IMR-90 (cell line): ENCODE results near the gene FIS1. TPM values are rescaled to one million over a fixed set of nuclear protein-coding genes. Genes with fewer than 3 reads are reported as not detected.

Source experiments
- ATAC-seq: fragments of 200-7000 bp; cut with Tn5 transposase; 2 replicates; pipeline ENCODE4 v1.9.1; 2020; ENCODE audit warnings: low read depth, mild to moderate bottlenecking, moderate library complexity
- BruUV-seq: library from RNA; stranded (reverse); fragments of 400-500 nt; replicated peaks from 2 replicates; lab custom pipeline; 2021; lab: Mats Ljungman, UMichigan
- CTCF ChIA-PET: fragments of 300-600 bp; formaldehyde crosslinking; extraction: SDS; loops from one replicate; lab custom pipeline; 2021; ENCODE audit warnings: antibody characterized with exemption; lab: Yijun Ruan, JAX
- POLR2A ChIA-PET: fragments of 300-600 bp; sonication (Branson Sonifier 250); formaldehyde crosslinking; loops from one replicate; lab custom pipeline; 2022; ENCODE audit warnings: antibody characterized with exemption; ENCODE audit not compliant: unreplicated experiment; lab: Charles Lee
- DNase-seq: peaks from one replicate; pipeline ENCODE4 v3.0.0; 2013
- H2AFZ ChIP-seq: replicated peaks from 2 replicates; pipeline ENCODE3; 2013; ENCODE audit warnings: low read length, mild to moderate bottlenecking; ENCODE audit not compliant: poor library complexity
- H2AK5ac ChIP-seq: 2 replicates; pipeline ENCODE4 v1.6.1; 2013; ENCODE audit warnings: low read depth, low read length, inconsistent platforms
- H2AK9ac ChIP-seq: replicated peaks from 2 replicates; pipeline ENCODE3; 2013; ENCODE audit warnings: mild to moderate bottlenecking, low read depth, low read length, moderate library complexity; ENCODE audit not compliant: poor library complexity
- H2BK120ac ChIP-seq: 2 replicates; pipeline ENCODE4 v1.6.1; 2013; ENCODE audit warnings: low read depth, low read length, inconsistent platforms
- H2BK15ac ChIP-seq: 3 replicates; pipeline ENCODE4 v1.6.1; 2013; ENCODE audit warnings: low read depth, low read length, inconsistent platforms
- H2BK20ac ChIP-seq: 2 replicates; pipeline ENCODE4 v1.6.1; 2013; ENCODE audit warnings: low read depth, mild to moderate bottlenecking, inconsistent platforms, low read length, moderate library complexity
- H2BK5ac ChIP-seq: 2 replicates; pipeline ENCODE4 v1.6.1; 2013; ENCODE audit warnings: mild to moderate bottlenecking, low read depth, low read length, inconsistent platforms; ENCODE audit not compliant: poor library complexity, severe bottlenecking
- H3K14ac ChIP-seq: replicated peaks from 2 replicates; pipeline ENCODE4 v1.6.1; 2013; ENCODE audit warnings: low read depth, low read length, inconsistent platforms
- H3K18ac ChIP-seq: 2 replicates; pipeline ENCODE4 v1.6.1; 2013; ENCODE audit warnings: low read depth, low read length, control low read depth
- H3K23ac ChIP-seq: 2 replicates; pipeline ENCODE4 v1.6.1; 2013; ENCODE audit warnings: low read depth, low read length, inconsistent platforms
- H3K27ac ChIP-seq: 2 replicates; pipeline ENCODE4 v1.5.1; 2013; ENCODE audit warnings: mild to moderate bottlenecking, control low read depth, low read length; ENCODE audit not compliant: insufficient read depth
- H3K27me3 ChIP-seq: 2 replicates; pipeline ENCODE4 v1.6.1; 2013; ENCODE audit warnings: low read length; ENCODE audit not compliant: control insufficient read depth, insufficient read depth
- H3K36me3 ChIP-seq: 2 replicates; pipeline ENCODE4 v1.6.1; 2013; ENCODE audit warnings: low read length, mixed read lengths; ENCODE audit not compliant: control insufficient read depth, insufficient read depth
- H3K4ac ChIP-seq: 2 replicates; pipeline ENCODE4 v1.6.1; 2013; ENCODE audit warnings: low read depth, low read length, inconsistent platforms
- H3K4me1 ChIP-seq: 2 replicates; pipeline ENCODE4 v1.6.1; 2013; ENCODE audit warnings: low read length, mixed read lengths; ENCODE audit not compliant: control insufficient read depth, insufficient read depth
- H3K4me2 ChIP-seq: 2 replicates; pipeline ENCODE4 v1.6.1; 2013; ENCODE audit warnings: low read depth, mild to moderate bottlenecking, control low read depth, low read length, moderate library complexity
- H3K4me3 ChIP-seq: 2 replicates; pipeline ENCODE4 v1.5.1; 2013; ENCODE audit warnings: low read depth, mild to moderate bottlenecking, control low read depth, low read length, moderate library complexity; ENCODE audit not compliant: insufficient read depth
- H3K56ac ChIP-seq: 2 replicates; pipeline ENCODE4 v1.6.1; 2013; ENCODE audit warnings: low read length, inconsistent platforms; ENCODE audit not compliant: insufficient read depth; ENCODE audit errors: extremely low read depth
- H3K79me1 ChIP-seq, 2 experiments: 2 replicates each; pipeline ENCODE4 v1.6.1; 2013; ENCODE audit warnings: low read length in 2 of 2, inconsistent platforms in 1 of 2, low read depth in 1 of 2
- H3K9ac ChIP-seq: 2 replicates; pipeline ENCODE4 v1.6.1; 2013; ENCODE audit warnings: low read depth, low read length, control low read depth
- H3K9me1 ChIP-seq: 2 replicates; pipeline ENCODE4 v1.6.1; 2013; ENCODE audit warnings: low read length, inconsistent platforms; ENCODE audit not compliant: insufficient read depth
- H3K9me3 ChIP-seq: 2 replicates; pipeline ENCODE4 v1.6.1; 2013; ENCODE audit warnings: low read length; ENCODE audit not compliant: control insufficient read depth, insufficient read depth
- H4K20me1 ChIP-seq: 2 replicates; pipeline ENCODE4 v1.6.1; 2013; ENCODE audit warnings: low read length, inconsistent platforms; ENCODE audit not compliant: insufficient read depth
- H4K5ac ChIP-seq: 2 replicates; pipeline ENCODE4 v1.6.1; 2013; ENCODE audit warnings: mild to moderate bottlenecking, low read depth, low read length, control low read depth
- H4K8ac ChIP-seq, 2 experiments: 2 replicates each; pipeline ENCODE4 v1.6.1; 2013; ENCODE audit warnings: low read depth in 2 of 2, low read length in 2 of 2, control low read depth in 1 of 2, inconsistent platforms in 1 of 2
- H4K91ac ChIP-seq: 2 replicates; pipeline ENCODE4 v1.6.1; 2013; ENCODE audit warnings: low read depth, low read length, inconsistent platforms; ENCODE audit not compliant: insufficient read depth
- CTCF ChIP-seq: conservative IDR thresholded peaks from 2 replicates; pipeline ENCODE4 v1.5.1; 2012; ENCODE audit warnings: mild to moderate bottlenecking, low read depth, low read length, improper control_type of control experiment
- MAFK ChIP-seq: IDR thresholded peaks from 2 replicates; pipeline ENCODE4 v1.6.1; 2012; ENCODE audit warnings: low read depth, low read length, improper control_type of control experiment
- MAZ ChIP-seq: IDR thresholded peaks from 2 replicates; pipeline ENCODE4 v1.6.1; 2012; ENCODE audit warnings: low read depth, mild to moderate bottlenecking, low read length, improper control_type of control experiment, moderate library complexity, borderline replicate concordance
- NFE2L2 ChIP-seq: fragments of 150-350 bp; IDR thresholded peaks from 2 replicates; pipeline ENCODE4 v1.6.1; 2016; ENCODE audit warnings: low read depth, mild to moderate bottlenecking, low read length
- POLR2A ChIP-seq: IDR thresholded peaks from 2 replicates; pipeline ENCODE4 v1.6.1; 2012; ENCODE audit warnings: mild to moderate bottlenecking, low read depth, low read length
- RCOR1 ChIP-seq: IDR thresholded peaks from 2 replicates; pipeline ENCODE4 v1.6.1; 2012; ENCODE audit warnings: mild to moderate bottlenecking, low read length, improper control_type of control experiment; ENCODE audit not compliant: insufficient replicate concordance
- SMC3 ChIP-seq: fragments of 150-350 bp; IDR thresholded peaks from 2 replicates; pipeline ENCODE4 v1.6.1; 2016; ENCODE audit warnings: low read depth, mild to moderate bottlenecking, antibody characterized with exemption, low read length, moderate library complexity
- WGBS, 2 experiments: methylation state at CpG; one replicate each; pipeline versions ENCODE4 v1.1.5 to v1.1.7; 2013; ENCODE audit warnings: missing lambda C conversion rate in 2 of 2; ENCODE audit not compliant: insufficient read length in 1 of 2; ENCODE audit errors: extremely low coverage in 2 of 2; 5-methylcytosine and 5-hydroxymethylcytosine counted together
- dilution Hi-C: fragments of 300-500 bp; cut with HindIII; formaldehyde crosslinking; loops from one replicate; pipeline ENCODE4 v1.14.3; 2018; ENCODE audit warnings: low sequenced_read_pairs; ENCODE audit not compliant: unreplicated experiment
- in situ Hi-C: fragments of 300-500 bp; cut with MboI; formaldehyde crosslinking; loops from 3 replicates; pipeline ENCODE4 v1.14.3; 2019; ENCODE audit warnings: low sequenced_read_pairs, inconsistent platforms, mixed read lengths
- intact Hi-C: fragments of 100-400 bp; cut with micrococcal nuclease; formaldehyde crosslinking; loops from 2 replicates; pipeline ENCODE4 v1.10.0; 2022
- polyA plus RNA-seq, 3 experiments: library from polyadenylated mRNA; depleted of rRNA; stranded (reverse); fragments of >200 nt; gene quantifications; 2 replicates each; pipeline ENCODE4 v1.2.3, GENCODE V29; 2012; ENCODE audit warnings: low replicate concordance in 1 of 3
- total RNA-seq: library from RNA; depleted of rRNA; stranded (reverse); fragments of >200 nt; gene quantifications from 2 replicates; pipeline ENCODE4 v1.2.3, GENCODE V29; 2012
- TF ChIP-seq, protein P1 (sequence below): fragments of 150-350 bp; IDR thresholded peaks from 2 replicates; pipeline ENCODE4 v1.6.1; 2017; ENCODE audit warnings: mild to moderate bottlenecking, antibody characterized with exemption, low read length, low read depth

FIS1 gene
- total and polyA plus RNA-seq, 2 of the 4 experiments (the other 2 are of a cell fraction), result 293 to 489 TPM

DNA sequence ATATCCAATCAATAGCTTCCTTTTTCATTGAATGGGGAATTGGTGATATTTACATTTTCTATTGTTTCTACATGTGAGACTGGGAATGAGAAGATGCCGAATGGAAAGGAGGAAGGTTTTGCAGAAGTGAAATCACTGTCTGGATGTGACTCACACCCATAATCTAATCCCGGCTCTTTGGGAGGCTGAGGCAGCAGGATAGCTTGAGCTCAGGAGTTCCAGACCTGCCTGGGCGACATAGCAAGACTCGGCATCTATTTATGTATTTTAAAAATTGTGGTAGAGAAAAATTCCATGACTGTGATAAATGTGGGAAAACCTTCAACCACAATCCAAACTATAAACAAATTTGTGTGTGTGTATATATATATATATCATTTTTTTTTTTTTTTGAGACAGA, 10.9 kb upstream of the FIS1 start:
- H3K9me3 ChIP-seq, result no peaks in the 10 kb centered on the region
- H3K4me3 ChIP-seq, result no peak overlapping the region
- H3K56ac ChIP-seq, result no peak overlapping the region
- dilution Hi-C loops, result no loop called here
- no peak overlapping the region for H3K4me2 ChIP-seq
- ChIA-PET CTCF (no interaction called here), POLR2A (interaction anchor here (0.7 kb wide), 1 partner anchor 171 kb away, joined by 3 read pairs; no protein-coding TSS in a partner anchor)
- no peak overlapping the region for H3K14ac ChIP-seq
- DNase-seq, result no peak
- H3K27me3 ChIP-seq, result peaks cover 19% of the 10 kb centered on the region
- intact Hi-C loops, result no loop called here
- H3K23ac ChIP-seq, result no peak overlapping the region
- H3K4me1 ChIP-seq, result peaks cover 3% of the 10 kb centered on the region; the same call in 1 of the 2 replicates
- no peak for ATAC-seq
- H3K36me3 ChIP-seq, result no peaks in the 10 kb centered on the region
- H2BK15ac ChIP-seq, result no peak overlapping the region
- no peak overlapping the region for H2AFZ ChIP-seq
- H4K8ac ChIP-seq, result no peak overlapping the region
- BruUV-seq, result no TSS peak
- no CpG with 5 or more reads among the region's 4 CpGs for WGBS, 2 experiments
- in situ Hi-C loops, result no loop called here
- H3K4ac ChIP-seq, result no peak overlapping the region
- no peak overlapping the region for H2BK120ac ChIP-seq
- H3K9ac ChIP-seq, result no peak overlapping the region
- no peak overlapping the region for H2BK20ac ChIP-seq
- H2AK5ac ChIP-seq, result no peak overlapping the region
- peaks cover 6% of the 10 kb centered on the region; the same call in 1 of the 2 replicates for H4K20me1 ChIP-seq
- H4K91ac ChIP-seq, result no peak overlapping the region
- no peak overlapping the region for H2AK9ac ChIP-seq
- no peak overlapping the region for H4K5ac ChIP-seq
- no peak for TF ChIP-seq CTCF
- TF ChIP-seq SMC3, result no peak
- TF ChIP-seq MAFK, result no peak
- TF ChIP-seq POLR2A, result no peak
- no peak for TF ChIP-seq RCOR1
- no peak for TF ChIP-seq NFE2L2
- TF ChIP-seq MAZ, result no peak
- TF ChIP-seq, protein P1, sequence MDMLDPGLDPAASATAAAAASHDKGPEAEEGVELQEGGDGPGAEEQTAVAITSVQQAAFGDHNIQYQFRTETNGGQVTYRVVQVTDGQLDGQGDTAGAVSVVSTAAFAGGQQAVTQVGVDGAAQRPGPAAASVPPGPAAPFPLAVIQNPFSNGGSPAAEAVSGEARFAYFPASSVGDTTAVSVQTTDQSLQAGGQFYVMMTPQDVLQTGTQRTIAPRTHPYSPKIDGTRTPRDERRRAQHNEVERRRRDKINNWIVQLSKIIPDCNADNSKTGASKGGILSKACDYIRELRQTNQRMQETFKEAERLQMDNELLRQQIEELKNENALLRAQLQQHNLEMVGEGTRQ, result no peak
- H3K79me1 ChIP-seq, result peaks cover 4 to 12% of the 10 kb centered on the region in 2 experiments; a peak in 3 of 4 replicates
- H3K27ac ChIP-seq, result no peak overlapping the region
- H2BK5ac ChIP-seq, result no peak overlapping the region
- H3K9me1 ChIP-seq, result peaks cover 3% of the 10 kb centered on the region; the same call in 1 of the 2 replicates
- H3K18ac ChIP-seq, result no peak overlapping the region
